ENCODE data around the gene SF3A1.

GRCh38 chr22:30301995-30302809 is 54.5 kb downstream of the SF3A1 start:
- no peak for TF ChIP-seq CTCF (IDR thresholded peaks at IDR 0.05)
- TF ChIP-seq POLR2A (IDR thresholded peaks at IDR 0.05): peak in 1 of 4 donors; percentile 15

Data from esophagus squamous epithelium (tissue), 4 donors.